ENCODE data around the gene SLC35B1. TPM values are rescaled to one million over a fixed set of nuclear protein-coding genes. Genes with fewer than 3 reads are reported as not detected.

Gene SLC35B1
- polyA plus RNA-seq, 1 donor, result 51.2 TPM

- DNase-seq, result no peak
Observed at GRCh38 chr17:49670002-49670401, 37.8 kb downstream of the SLC35B1 start.

- DNase-seq, result no peak
Observed at GRCh38 chr17:49667854-49668253, 39.9 kb downstream of the SLC35B1 start.

- no peak for DNase-seq
Observed at GRCh38 chr17:49664706-49665211, 43.0 kb downstream of the SLC35B1 start.

DNA sequence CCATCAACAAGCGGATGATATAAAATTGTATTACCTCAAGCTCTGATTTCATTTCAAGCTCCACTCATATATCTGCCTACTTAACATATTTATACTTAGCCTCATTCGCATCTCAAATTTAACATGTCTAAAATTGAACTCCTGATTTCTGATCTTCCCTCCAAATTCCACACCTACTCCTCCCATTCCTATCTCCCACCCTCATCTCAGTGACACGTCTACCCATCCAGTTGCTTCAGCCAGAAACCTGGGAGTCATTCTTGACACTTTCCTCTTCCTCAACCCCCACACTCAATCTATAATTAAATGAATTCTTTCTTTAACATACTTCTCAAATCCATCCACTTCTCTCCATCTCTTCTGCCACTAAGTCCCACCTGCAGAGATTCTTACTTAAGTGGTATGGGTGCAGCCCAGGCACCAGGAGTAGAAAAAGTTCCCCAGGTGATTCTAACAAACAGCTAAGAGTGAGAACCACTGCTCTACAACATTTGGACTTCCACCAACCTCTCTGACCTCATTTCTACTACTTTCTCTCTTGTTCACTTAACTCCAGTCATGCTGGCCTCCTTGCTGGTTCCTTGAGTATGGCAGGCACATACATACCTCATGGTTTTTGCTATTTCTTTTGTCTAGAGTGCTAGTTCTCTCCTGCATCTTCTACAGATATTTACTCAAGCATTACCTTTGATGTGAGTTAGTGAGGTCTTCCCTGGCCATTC is 47.9 kb downstream of the SLC35B1 start:
- no peak for DNase-seq

DNA sequence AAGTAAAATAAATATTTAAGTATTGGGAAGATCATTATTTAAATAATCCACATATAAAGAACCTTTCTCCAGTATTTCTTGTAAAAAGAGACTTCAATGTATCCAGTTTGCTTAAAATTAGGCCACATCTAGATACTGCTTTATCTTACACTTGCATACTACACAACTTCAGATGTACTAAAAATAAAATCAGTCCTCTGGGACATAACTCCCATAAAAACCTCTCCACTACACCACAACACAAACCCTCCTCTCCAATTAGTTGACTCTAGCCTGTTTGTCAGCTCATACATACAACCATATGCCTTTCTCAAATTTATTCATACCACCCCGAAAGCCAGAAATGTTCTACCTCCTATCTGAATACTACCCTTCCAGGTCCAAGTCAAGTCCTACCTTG is 51.5 kb downstream of the SLC35B1 start:
- no peak for DNase-seq

Other genes starting within 250 kb of the SLC35B1 start
- gene NGFR, start 212.7 kb downstream of the SLC35B1 start, polyA plus RNA-seq (ENCODE audit: insufficient read length), result 50.8 TPM
- 1.5 TPM for gene NXPH3, start 132.1 kb downstream of the SLC35B1 start, polyA plus RNA-seq (ENCODE audit: insufficient read length)
- 53.1 TPM for gene SPOP, start 29.9 kb downstream of the SLC35B1 start, polyA plus RNA-seq (ENCODE audit: insufficient read length)
- 21.0 TPM for gene FAM117A, start 56.2 kb upstream of the SLC35B1 start, polyA plus RNA-seq (ENCODE audit: insufficient read length)
- gene KAT7, start 80.7 kb upstream of the SLC35B1 start, polyA plus RNA-seq (ENCODE audit: insufficient read length), result 33.6 TPM
- 1.6 TPM for gene TAC4, start 140.1 kb upstream of the SLC35B1 start, polyA plus RNA-seq (ENCODE audit: insufficient read length)

Measured in hindlimb muscle (tissue), 1 donor.